ENCODE measurements around the gene VIPR2. TPM values are rescaled to one million over a fixed set of nuclear protein-coding genes. Genes with fewer than 3 reads are reported as not detected.
A peak's percentile ranks its signal among the peaks of the same experiment; 100 is the strongest.

VIPR2 gene
- total and polyA plus RNA-seq, 2 experiments from 2014 or later: 1.3 to 2.7 TPM

DNA sequence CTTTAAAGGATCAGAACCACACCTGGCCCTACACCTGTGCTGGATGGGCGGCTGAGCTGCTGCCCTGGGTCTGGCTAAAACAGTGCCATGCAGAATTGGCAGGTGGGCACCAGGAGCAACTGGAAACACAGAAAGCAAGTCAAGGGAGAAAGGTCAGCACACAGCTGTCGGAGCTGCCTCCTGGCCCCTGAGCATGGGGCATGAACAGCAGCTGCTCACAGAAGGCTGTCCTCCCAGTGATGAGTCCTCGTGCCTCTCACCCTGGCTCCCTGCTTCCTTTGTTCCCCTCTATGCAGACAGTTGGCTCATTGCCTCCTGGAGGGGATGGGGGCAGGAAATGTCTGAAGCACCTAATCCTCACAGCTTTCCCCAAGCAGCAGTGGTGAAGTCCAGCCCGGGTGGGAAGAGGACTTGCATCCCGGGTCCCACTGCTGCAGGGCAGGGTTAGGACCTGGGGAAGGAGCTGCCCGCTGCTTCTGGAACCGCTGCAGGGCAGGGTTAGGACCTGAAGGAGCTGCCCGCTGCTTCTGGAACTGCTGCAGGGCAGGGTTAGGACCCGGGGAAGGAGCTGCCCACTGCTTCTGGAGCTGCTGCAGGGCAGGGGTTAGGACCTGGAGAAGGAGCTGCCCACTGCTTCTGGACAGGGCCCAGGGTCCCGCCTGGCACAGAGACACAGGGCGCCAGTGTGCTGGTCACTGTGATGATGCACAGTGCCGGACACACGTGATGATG lies 37.3 kb downstream of the VIPR2 start:
- H4K20me1 ChIP-seq (replicated peaks; ENCODE audit: insufficient read depth): no peaks in the 10 kb centered on the region
- H3K4me2 ChIP-seq: no peak overlapping the region
- H2AFZ ChIP-seq: no peak overlapping the region
- H3F3A ChIP-seq (replicated peaks; ENCODE audit: low read depth): no peaks in the 10 kb centered on the region
- Mint-ChIP-seq H3K36me3 (ENCODE audit: low read depth) (peaks cover 7% of the 10 kb centered on the region), H3K4me1 (peaks cover 7% of the 10 kb centered on the region), H3K9me3 (peaks cover 73% of the 10 kb centered on the region), H3K4me3 (no peak overlapping the region), H3K27me3 (ENCODE audit: insufficient read depth, low read depth, poor library complexity) (peaks cover 7% of the 10 kb centered on the region), H3K27ac (no peak overlapping the region)
- DNase-seq (ENCODE audit: low spot score) (no peak), ATAC-seq (no peak)
- TF ChIP-seq CREB1 (CRISPR knock-in tag; IDR thresholded peaks at IDR 0.05; ENCODE audit: low read depth) (no peak), NANOG (IDR thresholded peaks at IDR 0.05; ENCODE audit: borderline replicate concordance) (no peak), STAT1 (IDR thresholded peaks at IDR 0.05; ENCODE audit: unreplicated experiment) (no peak), ZNF114 (CRISPR knock-in tag; IDR thresholded peaks at IDR 0.05) (no peak)
- TF ChIP-seq, protein P1, sequence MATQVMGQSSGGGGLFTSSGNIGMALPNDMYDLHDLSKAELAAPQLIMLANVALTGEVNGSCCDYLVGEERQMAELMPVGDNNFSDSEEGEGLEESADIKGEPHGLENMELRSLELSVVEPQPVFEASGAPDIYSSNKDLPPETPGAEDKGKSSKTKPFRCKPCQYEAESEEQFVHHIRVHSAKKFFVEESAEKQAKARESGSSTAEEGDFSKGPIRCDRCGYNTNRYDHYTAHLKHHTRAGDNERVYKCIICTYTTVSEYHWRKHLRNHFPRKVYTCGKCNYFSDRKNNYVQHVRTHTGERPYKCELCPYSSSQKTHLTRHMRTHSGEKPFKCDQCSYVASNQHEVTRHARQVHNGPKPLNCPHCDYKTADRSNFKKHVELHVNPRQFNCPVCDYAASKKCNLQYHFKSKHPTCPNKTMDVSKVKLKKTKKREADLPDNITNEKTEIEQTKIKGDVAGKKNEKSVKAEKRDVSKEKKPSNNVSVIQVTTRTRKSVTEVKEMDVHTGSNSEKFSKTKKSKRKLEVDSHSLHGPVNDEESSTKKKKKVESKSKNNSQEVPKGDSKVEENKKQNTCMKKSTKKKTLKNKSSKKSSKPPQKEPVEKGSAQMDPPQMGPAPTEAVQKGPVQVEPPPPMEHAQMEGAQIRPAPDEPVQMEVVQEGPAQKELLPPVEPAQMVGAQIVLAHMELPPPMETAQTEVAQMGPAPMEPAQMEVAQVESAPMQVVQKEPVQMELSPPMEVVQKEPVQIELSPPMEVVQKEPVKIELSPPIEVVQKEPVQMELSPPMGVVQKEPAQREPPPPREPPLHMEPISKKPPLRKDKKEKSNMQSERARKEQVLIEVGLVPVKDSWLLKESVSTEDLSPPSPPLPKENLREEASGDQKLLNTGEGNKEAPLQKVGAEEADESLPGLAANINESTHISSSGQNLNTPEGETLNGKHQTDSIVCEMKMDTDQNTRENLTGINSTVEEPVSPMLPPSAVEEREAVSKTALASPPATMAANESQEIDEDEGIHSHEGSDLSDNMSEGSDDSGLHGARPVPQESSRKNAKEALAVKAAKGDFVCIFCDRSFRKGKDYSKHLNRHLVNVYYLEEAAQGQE (IDR thresholded peaks at IDR 0.05; ENCODE audit: unreplicated experiment): no peak
- H3K4me3 ChIP-seq: no peak overlapping the region
- no peaks in the 10 kb centered on the region for H3K9me2 ChIP-seq (ENCODE audit: insufficient read depth)
- 0 out of 2 replicates have a peak, but pooled peaks cover 7% of the 10 kb centered on the region for H3K4me1 ChIP-seq (ENCODE audit: insufficient read depth)
- no peak overlapping the region for H3K27ac ChIP-seq (ENCODE audit: low read depth)
- H3K36me3 ChIP-seq (ENCODE audit: insufficient read depth): no peaks in the 10 kb centered on the region
- no peaks in the 10 kb centered on the region for H3K27me3 ChIP-seq (ENCODE audit: insufficient read depth)
- H3K79me2 ChIP-seq (replicated peaks; ENCODE audit: insufficient read depth): no peaks in the 10 kb centered on the region

DNA sequence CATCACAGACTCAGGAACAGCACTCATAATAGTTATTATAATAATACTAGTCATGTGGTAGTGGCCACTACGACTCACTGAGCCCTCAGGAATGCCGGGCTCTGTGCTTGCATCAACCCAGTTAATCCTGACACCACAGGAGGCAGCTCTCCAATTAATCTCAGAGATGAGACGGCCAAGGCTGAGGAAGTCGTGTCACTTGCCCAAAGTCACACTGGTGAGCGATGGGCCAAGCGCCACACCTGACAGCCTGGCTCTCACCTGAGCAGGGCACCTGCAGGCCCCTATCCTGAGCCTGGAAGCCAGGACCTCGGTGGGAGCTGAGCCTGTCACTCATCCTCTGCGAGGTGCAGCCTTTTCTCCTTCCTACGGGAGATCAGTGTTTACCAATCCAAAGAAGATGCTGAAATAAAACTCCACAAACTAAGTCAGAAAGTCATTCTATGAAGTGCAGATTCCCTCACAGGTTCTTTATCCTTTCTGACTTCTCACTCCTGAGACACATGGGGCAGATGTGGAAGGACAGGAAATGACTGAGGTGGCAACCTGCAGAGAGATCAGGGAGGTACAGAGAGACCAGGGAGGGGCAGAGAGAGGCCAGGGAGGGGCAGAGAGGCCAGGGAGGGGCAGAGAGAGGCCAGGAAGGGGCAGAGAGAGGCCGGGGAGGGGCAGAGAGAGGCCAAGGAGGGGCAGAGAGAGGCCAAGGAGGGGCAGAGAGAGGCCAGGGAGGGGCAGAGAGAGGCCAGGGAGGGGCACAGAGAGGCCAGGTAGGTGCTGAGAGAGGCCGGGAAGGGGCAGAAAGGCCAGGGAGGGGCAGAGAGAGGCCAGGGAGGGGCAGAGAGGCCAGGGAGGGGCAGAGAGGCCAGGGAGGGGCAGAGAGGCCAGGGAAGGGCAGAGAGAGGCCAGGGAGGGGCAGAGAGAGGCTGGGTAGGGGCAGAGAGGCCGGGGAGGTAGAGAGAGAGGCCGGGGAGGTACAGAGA lies 38.5 kb downstream of the VIPR2 start:
- Mint-ChIP-seq H3K36me3 (ENCODE audit: low read depth) (peaks cover 19% of the 10 kb centered on the region), H3K9me3 (peaks cover 76% of the 10 kb centered on the region), H3K27me3 (ENCODE audit: insufficient read depth, low read depth, poor library complexity) (peaks cover 7% of the 10 kb centered on the region), H3K4me1 (peaks cover 7% of the 10 kb centered on the region), H3K27ac (no peak overlapping the region), H3K4me3 (no peak overlapping the region; the same call in 2 of the 3 replicates)
- Histone ChIP-seq H3K27me3 (ENCODE audit: insufficient read depth) (no peaks in the 10 kb centered on the region), H3K4me3 (no peak overlapping the region), H3K4me2 (no peak overlapping the region), H2AFZ (0 out of 2 replicates have a peak overlapping the region, but pooled peaks have one; percentile 10), H3F3A (replicated peaks; ENCODE audit: low read depth) (no peaks in the 10 kb centered on the region), H4K20me1 (replicated peaks; ENCODE audit: insufficient read depth) (no peaks in the 10 kb centered on the region), H3K36me3 (ENCODE audit: insufficient read depth) (no peaks in the 10 kb centered on the region), H3K4me1 (ENCODE audit: insufficient read depth) (0 out of 2 replicates have a peak, but pooled peaks cover 7% of the 10 kb centered on the region), H3K9me2 (ENCODE audit: insufficient read depth) (no peaks in the 10 kb centered on the region), H3K79me2 (replicated peaks; ENCODE audit: insufficient read depth) (no peaks in the 10 kb centered on the region), H3K27ac (ENCODE audit: low read depth) (no peak overlapping the region)
- peak; percentile 69 for ATAC-seq
- peak; percentile 43 for DNase-seq (ENCODE audit: low spot score)
- TF ChIP-seq, protein P2, sequence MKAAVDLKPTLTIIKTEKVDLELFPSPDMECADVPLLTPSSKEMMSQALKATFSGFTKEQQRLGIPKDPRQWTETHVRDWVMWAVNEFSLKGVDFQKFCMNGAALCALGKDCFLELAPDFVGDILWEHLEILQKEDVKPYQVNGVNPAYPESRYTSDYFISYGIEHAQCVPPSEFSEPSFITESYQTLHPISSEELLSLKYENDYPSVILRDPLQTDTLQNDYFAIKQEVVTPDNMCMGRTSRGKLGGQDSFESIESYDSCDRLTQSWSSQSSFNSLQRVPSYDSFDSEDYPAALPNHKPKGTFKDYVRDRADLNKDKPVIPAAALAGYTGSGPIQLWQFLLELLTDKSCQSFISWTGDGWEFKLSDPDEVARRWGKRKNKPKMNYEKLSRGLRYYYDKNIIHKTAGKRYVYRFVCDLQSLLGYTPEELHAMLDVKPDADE (IDR thresholded peaks at IDR 0.05): no peak
- TF ChIP-seq, protein P3, sequence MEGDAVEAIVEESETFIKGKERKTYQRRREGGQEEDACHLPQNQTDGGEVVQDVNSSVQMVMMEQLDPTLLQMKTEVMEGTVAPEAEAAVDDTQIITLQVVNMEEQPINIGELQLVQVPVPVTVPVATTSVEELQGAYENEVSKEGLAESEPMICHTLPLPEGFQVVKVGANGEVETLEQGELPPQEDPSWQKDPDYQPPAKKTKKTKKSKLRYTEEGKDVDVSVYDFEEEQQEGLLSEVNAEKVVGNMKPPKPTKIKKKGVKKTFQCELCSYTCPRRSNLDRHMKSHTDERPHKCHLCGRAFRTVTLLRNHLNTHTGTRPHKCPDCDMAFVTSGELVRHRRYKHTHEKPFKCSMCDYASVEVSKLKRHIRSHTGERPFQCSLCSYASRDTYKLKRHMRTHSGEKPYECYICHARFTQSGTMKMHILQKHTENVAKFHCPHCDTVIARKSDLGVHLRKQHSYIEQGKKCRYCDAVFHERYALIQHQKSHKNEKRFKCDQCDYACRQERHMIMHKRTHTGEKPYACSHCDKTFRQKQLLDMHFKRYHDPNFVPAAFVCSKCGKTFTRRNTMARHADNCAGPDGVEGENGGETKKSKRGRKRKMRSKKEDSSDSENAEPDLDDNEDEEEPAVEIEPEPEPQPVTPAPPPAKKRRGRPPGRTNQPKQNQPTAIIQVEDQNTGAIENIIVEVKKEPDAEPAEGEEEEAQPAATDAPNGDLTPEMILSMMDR (conservative IDR thresholded peaks at IDR 0.05; ENCODE audit: low read depth in 2 of 2): no peak
- TF ChIP-seq, protein P1 (IDR thresholded peaks at IDR 0.05; ENCODE audit: unreplicated experiment): no peak
- TF ChIP-seq EZH2phosphoT487 (IDR thresholded peaks at IDR 0.05; ENCODE audit: unreplicated experiment) (no peak), ZNF331 (CRISPR knock-in tag; IDR thresholded peaks at IDR 0.05; ENCODE audit: low read depth) (no peak), EZH2 (IDR thresholded peaks at IDR 0.05; ENCODE audit: low read depth, unreplicated experiment) (no peak), NANOG (IDR thresholded peaks at IDR 0.05; ENCODE audit: borderline replicate concordance) (no peak), ZNF114 (CRISPR knock-in tag; IDR thresholded peaks at IDR 0.05) (no peak), JUNB (IDR thresholded peaks at IDR 0.05; ENCODE audit: unreplicated experiment) (no peak), STAT1 (IDR thresholded peaks at IDR 0.05; ENCODE audit: unreplicated experiment) (no peak)

Measured in GM23338 (cell line).